Measurements from ENCODE around the gene CWC15.
"Not testable (repeated sequence)": the region's sequence is repeated elsewhere in the genome, so short reads cannot be mapped to it uniquely, and the experiment has no call there.

CWC15 gene

GRCh38 chr11:94973099-94973968 lies at the start of gene CWC15, which contains the start of gene KDM4D:
Gene CWC15 (minus strand): TSS chr11:94973556. CDS start chr11:94972185, 1,371 bp downstream.
Gene KDM4D (plus strand): TSS chr11:94973709. CDS start chr11:94997373, 23,664 bp downstream.
- DNase-seq (ENCODE audit: low read depth) = peak; percentile 73
- no peak for TF ChIP-seq CTCF (conservative IDR thresholded peaks at IDR 0.05; ENCODE audit: low read depth, low read length)
- H3K4me3 ChIP-seq (ENCODE audit: low read length) = peak within 1 kb of the TSS; percentile 95

GRCh38 chr11:95021468-95021867 lies 48.1 kb upstream of the CWC15 start:
- not testable (repeated sequence) for DNase-seq (ENCODE audit: low read depth); H3K4me3 ChIP-seq (ENCODE audit: low read length)

GRCh38 chr11:95016139-95016538 lies 42.8 kb upstream of the CWC15 start:
- TF ChIP-seq CTCF (conservative IDR thresholded peaks at IDR 0.05; ENCODE audit: low read depth, low read length) = no peak
- DNase-seq (ENCODE audit: low read depth) = no peak

GRCh38 chr11:95014184-95014821 lies 40.9 kb upstream of the CWC15 start:
- no peak for TF ChIP-seq CTCF (conservative IDR thresholded peaks at IDR 0.05; ENCODE audit: low read depth, low read length)
- no peak for DNase-seq (ENCODE audit: low read depth)
- H3K4me3 ChIP-seq (ENCODE audit: low read length) = no peak overlapping the region

More at GRCh38 chr11:95016139-95016538, 42.8 kb upstream of the CWC15 start:
- no peak overlapping the region for H3K4me3 ChIP-seq (ENCODE audit: low read length)

GRCh38 chr11:95011376-95011775 lies 38.0 kb upstream of the CWC15 start:
- H3K4me3 ChIP-seq (ENCODE audit: low read length) = no peak overlapping the region
- no peak for DNase-seq (ENCODE audit: low read depth)
- no peak for TF ChIP-seq CTCF (conservative IDR thresholded peaks at IDR 0.05; ENCODE audit: low read depth, low read length)

- no peak for DNase-seq (ENCODE audit: low read depth)
- H3K4me3 ChIP-seq (ENCODE audit: low read length) = no peak overlapping the region
- TF ChIP-seq CTCF (conservative IDR thresholded peaks at IDR 0.05; ENCODE audit: low read depth, low read length) = no peak
Observed at GRCh38 chr11:95005642-95006041, 32.3 kb upstream of the CWC15 start.

GRCh38 chr11:95003716-95004115 lies 30.4 kb upstream of the CWC15 start:
- no peak overlapping the region for H3K4me3 ChIP-seq (ENCODE audit: low read length)
- no peak for TF ChIP-seq CTCF (conservative IDR thresholded peaks at IDR 0.05; ENCODE audit: low read depth, low read length)
- no peak for DNase-seq (ENCODE audit: low read depth)

Measured in retinal pigment epithelial cell (primary cell).